Skeletal muscle tissue (tissue), 4 donors: ENCODE data around the gene ITIH5. TPM values are rescaled to one million over a fixed set of nuclear protein-coding genes. Genes with fewer than 3 reads are reported as not detected.

Source experiments
- H3K27ac ChIP-seq: one replicate; pipeline ENCODE4 v1.7.0; 2013; ENCODE audit warnings: mild to moderate bottlenecking, low read depth, low read length, inconsistent platforms
- H3K27me3 ChIP-seq, 3 donors: one replicate each; pipeline ENCODE4 v1.7.0; 2013; ENCODE audit warnings: low read length in 3 of 3; ENCODE audit not compliant: control insufficient read depth in 3 of 3, insufficient read depth in 3 of 3
- H3K36me3 ChIP-seq, 3 donors: one replicate each; pipeline ENCODE4 v1.7.0; 2013; ENCODE audit warnings: low read length in 3 of 3; ENCODE audit not compliant: control insufficient read depth in 3 of 3, insufficient read depth in 3 of 3
- H3K4me1 ChIP-seq, 3 donors: one replicate each; pipeline ENCODE4 v1.7.0; 2013; ENCODE audit warnings: low read length in 3 of 3, mild to moderate bottlenecking in 3 of 3; ENCODE audit not compliant: control insufficient read depth in 3 of 3, insufficient read depth in 3 of 3
- H3K4me3 ChIP-seq, 3 donors: one replicate each; pipeline ENCODE4 v1.7.0; 2013; ENCODE audit warnings: low read length in 3 of 3
- H3K9ac ChIP-seq, 3 donors: one replicate each; pipeline ENCODE4 v1.7.0; 2013; ENCODE audit warnings: low read length in 3 of 3, mild to moderate bottlenecking in 3 of 3, moderate library complexity in 2 of 3, low read depth in 1 of 3
- H3K9me3 ChIP-seq, 3 donors: one replicate each; pipeline ENCODE4 v1.7.0; 2013; ENCODE audit warnings: low read length in 3 of 3; ENCODE audit not compliant: control insufficient read depth in 3 of 3
- total RNA-seq: library from RNA; depleted of rRNA; stranded (reverse); fragments of >200 nt; gene quantifications from one replicate; pipeline ENCODE4 v1.2.3, GENCODE V29; 2014
- donor health status: Osteomylitis.

The ITIH5 gene
- total RNA-seq, 1 donor from 2014 or later = 37.1 TPM

GRCh38 chr10:7518693-7519092 lies 148.1 kb downstream of the ITIH5 start:
- Histone ChIP-seq H3K9ac (no peak overlapping the region), H3K9me3 (no peaks in the 10 kb centered on the region), H3K4me3 (no peak overlapping the region), H3K27ac (no peak overlapping the region), H3K4me1 (peaks cover 0 to 2% (median 0%) of the 10 kb centered on the region in 3 donors), H3K36me3 (no peaks in the 10 kb centered on the region), H3K27me3 (peaks cover 0 to 13% (median 11%) of the 10 kb centered on the region in 3 donors)

DNA sequence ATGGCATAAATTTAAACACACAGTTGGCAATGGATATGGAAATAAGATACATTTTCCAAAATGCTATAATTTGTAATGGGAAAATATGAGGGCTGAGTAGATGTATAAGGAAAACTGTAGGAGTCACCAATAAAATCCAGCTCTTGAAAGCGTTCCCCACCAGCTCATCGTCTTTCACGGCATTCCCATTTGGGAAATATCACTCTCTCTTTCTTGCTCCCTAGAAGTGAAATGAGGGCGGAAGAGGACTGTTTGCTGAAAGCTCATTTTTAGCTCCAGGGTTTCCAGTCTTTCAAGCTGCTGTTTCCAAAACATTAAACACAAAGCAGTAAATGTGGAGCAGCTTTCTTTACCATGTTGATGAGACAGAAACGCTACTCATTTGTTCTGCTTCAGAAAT lies 151.3 kb downstream of the ITIH5 start:
- Histone ChIP-seq H3K9ac (no peak overlapping the region), H3K27ac (no peak overlapping the region), H3K4me3 (no peak overlapping the region), H3K4me1 (peaks cover 0 to 2% (median 0%) of the 10 kb centered on the region in 3 donors), H3K36me3 (no peaks in the 10 kb centered on the region), H3K9me3 (no peaks in the 10 kb centered on the region), H3K27me3 (peaks cover 0 to 3% (median 0%) of the 10 kb centered on the region in 3 donors)

GRCh38 chr10:7513936-7514335 lies 152.8 kb downstream of the ITIH5 start:
- Histone ChIP-seq H3K9ac (no peak overlapping the region), H3K4me1 (peaks cover 0 to 2% (median 0%) of the 10 kb centered on the region in 3 donors), H3K36me3 (no peaks in the 10 kb centered on the region), H3K27me3 (peaks cover 0 to 3% (median 0%) of the 10 kb centered on the region in 3 donors), H3K4me3 (no peak overlapping the region), H3K9me3 (no peaks in the 10 kb centered on the region), H3K27ac (no peak overlapping the region)

GRCh38 chr10:7513455-7513854 lies 153.3 kb downstream of the ITIH5 start:
- peaks cover 0 to 2% (median 0%) of the 10 kb centered on the region in 3 donors for H3K4me1 ChIP-seq
- H3K9ac ChIP-seq = no peak overlapping the region
- no peak overlapping the region for H3K27ac ChIP-seq
- no peaks in the 10 kb centered on the region for H3K9me3 ChIP-seq
- H3K27me3 ChIP-seq = peaks cover 0 to 3% (median 0%) of the 10 kb centered on the region in 3 donors
- no peaks in the 10 kb centered on the region for H3K36me3 ChIP-seq
- no peak overlapping the region for H3K4me3 ChIP-seq

DNA sequence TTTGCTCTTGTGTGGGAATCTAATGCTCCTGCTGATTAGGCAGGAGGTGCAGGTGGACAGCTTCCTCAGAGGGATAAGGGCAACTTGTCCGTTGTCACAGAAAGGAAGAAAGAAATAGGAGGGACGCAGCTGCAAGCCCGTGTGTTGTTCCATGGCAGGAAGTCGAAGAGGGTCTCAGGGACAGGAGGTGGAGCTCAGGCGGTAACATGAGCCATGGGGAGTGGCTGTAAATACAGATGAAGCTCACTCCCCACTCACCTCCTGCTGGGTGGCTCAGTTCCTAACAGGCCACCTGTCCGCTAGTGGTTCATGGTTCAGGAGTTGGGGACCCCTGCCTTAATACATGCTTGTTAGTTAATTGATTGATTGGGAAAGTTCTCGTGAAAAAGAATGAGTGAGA lies 154.3 kb downstream of the ITIH5 start:
- no peaks in the 10 kb centered on the region for H3K9me3 ChIP-seq

GRCh38 chr10:7511612-7512011 lies 155.2 kb downstream of the ITIH5 start:
- no peak overlapping the region for H3K4me3 ChIP-seq
- no peaks in the 10 kb centered on the region for H3K9me3 ChIP-seq
- H3K36me3 ChIP-seq = no peaks in the 10 kb centered on the region
- no peaks in the 10 kb centered on the region for H3K4me1 ChIP-seq
- H3K9ac ChIP-seq = no peak overlapping the region
- no peak overlapping the region for H3K27ac ChIP-seq
- no peaks in the 10 kb centered on the region for H3K27me3 ChIP-seq

More for the DNA sequence above, 154.3 kb downstream of the ITIH5 start:
- H3K4me1 ChIP-seq = no peaks in the 10 kb centered on the region
- no peak overlapping the region for H3K4me3 ChIP-seq
- H3K27me3 ChIP-seq = no peaks in the 10 kb centered on the region
- no peaks in the 10 kb centered on the region for H3K36me3 ChIP-seq
- H3K9ac ChIP-seq = no peak overlapping the region
- no peak overlapping the region for H3K27ac ChIP-seq

Other genes starting within 250 kb of the ITIH5 start
- 1.6 TPM for gene ITIH2, start 36.4 kb upstream of the ITIH5 start, total RNA-seq
- 8.4 TPM for gene KIN, start 121.0 kb upstream of the ITIH5 start, total RNA-seq
- 295 TPM for gene ATP5F1C, start 121.2 kb upstream of the ITIH5 start, total RNA-seq
- gene TAF3, start 151.5 kb upstream of the ITIH5 start, total RNA-seq = 2.1 TPM